Ishikawa (cell line): ENCODE results near the gene CSHL1.

Experiments used
- CEBPB ChIP-seq: IDR thresholded peaks from 2 replicates; pipeline ENCODE4 v1.6.1; 2012
- CREB1 ChIP-seq: IDR thresholded peaks from 2 replicates; pipeline ENCODE4 v1.6.1; 2012; ENCODE audit warnings: low read depth
- EGR1 ChIP-seq: IDR thresholded peaks from 2 replicates; pipeline ENCODE4 v1.6.1; 2012
- EP300 ChIP-seq: IDR thresholded peaks from 2 replicates; pipeline ENCODE4 v1.6.1; 2012; ENCODE audit warnings: borderline replicate concordance
- FOXM1 ChIP-seq: IDR thresholded peaks from 2 replicates; pipeline ENCODE4 v1.6.1; 2012; ENCODE audit warnings: low read depth, borderline replicate concordance
- MAX ChIP-seq: IDR thresholded peaks from 2 replicates; pipeline ENCODE4 v1.6.1; 2012
- NFIC ChIP-seq: IDR thresholded peaks from 2 replicates; pipeline ENCODE4 v1.6.1; 2012
- RAD21 ChIP-seq: IDR thresholded peaks from 2 replicates; pipeline ENCODE4 v1.6.1; 2012; ENCODE audit warnings: low read depth
- REST ChIP-seq: IDR thresholded peaks from 2 replicates; pipeline ENCODE4 v1.6.1; 2012; ENCODE audit warnings: low read depth, mild to moderate bottlenecking
- TAF1 ChIP-seq: IDR thresholded peaks from 2 replicates; pipeline ENCODE4 v1.6.1; 2012; ENCODE audit warnings: low read depth, mild to moderate bottlenecking
- TCF12 ChIP-seq: IDR thresholded peaks from 2 replicates; pipeline ENCODE4 v1.6.1; 2012; ENCODE audit warnings: low read depth
- TEAD4 ChIP-seq: IDR thresholded peaks from 2 replicates; pipeline ENCODE4 v1.6.1; 2012
- USF1 ChIP-seq: IDR thresholded peaks from 2 replicates; pipeline ENCODE4 v1.6.1; 2012
- YY1 ChIP-seq: IDR thresholded peaks from 2 replicates; pipeline ENCODE4 v1.6.1; 2012; ENCODE audit warnings: low read depth
- ZBTB7A ChIP-seq: IDR thresholded peaks from 2 replicates; pipeline ENCODE4 v1.6.1; 2012; ENCODE audit warnings: low read depth

CSHL1 gene

GRCh38 chr17:63931981-63932561 lies 21.0 kb upstream of the CSHL1 start, which contains the start of gene CD79B:
TSS of gene CD79B (minus strand) at chr17:63932331. CDS start at chr17:63932261, 70 bp downstream.
- no peak for TF ChIP-seq REST
- TF ChIP-seq USF1 = no peak
- TF ChIP-seq EP300 = no peak
- TF ChIP-seq CREB1 = no peak

- no peak for TF ChIP-seq TCF12
- TF ChIP-seq ZBTB7A = no peak
- TF ChIP-seq USF1 = no peak
- no peak for TF ChIP-seq FOXM1
- no peak for TF ChIP-seq NFIC
- TF ChIP-seq EP300 = no peak
- TF ChIP-seq CEBPB = no peak
- TF ChIP-seq EGR1 = no peak
- TF ChIP-seq REST = no peak
- no peak for TF ChIP-seq RAD21
- TF ChIP-seq TEAD4 = no peak
- no peak for TF ChIP-seq TAF1
- no peak for TF ChIP-seq YY1
- TF ChIP-seq CREB1 = no peak
- no peak for TF ChIP-seq MAX
Observed at GRCh38 chr17:63930951-63931575, 20.0 kb upstream of the CSHL1 start.

- no peak for TF ChIP-seq RAD21
- TF ChIP-seq TEAD4 = no peak
- TF ChIP-seq REST = no peak
- no peak for TF ChIP-seq FOXM1
- no peak for TF ChIP-seq USF1
- TF ChIP-seq EP300 = no peak
- TF ChIP-seq MAX = no peak
- TF ChIP-seq TCF12 = no peak
- TF ChIP-seq CREB1 = no peak
- TF ChIP-seq TAF1 = no peak
- no peak for TF ChIP-seq CEBPB
- TF ChIP-seq EGR1 = no peak
- no peak for TF ChIP-seq YY1
- no peak for TF ChIP-seq NFIC
Observed at GRCh38 chr17:63929860-63930766, 19.1 kb upstream of the CSHL1 start.
